HG03175 (cell line): Measurements from ENCODE around the gene FUT8.
"Not testable (repeated sequence)": the region's sequence is repeated elsewhere in the genome, so short reads cannot be mapped to it uniquely, and the experiment has no call there.

Source experiments
- ATAC-seq: cut with Tn5 transposase; IDR thresholded peaks from one replicate; pipeline ENCODE4 v1.9.1; 2021; ENCODE audit warnings: mild to moderate bottlenecking, moderate library complexity; ENCODE audit not compliant: unreplicated experiment

Gene FUT8

DNA sequence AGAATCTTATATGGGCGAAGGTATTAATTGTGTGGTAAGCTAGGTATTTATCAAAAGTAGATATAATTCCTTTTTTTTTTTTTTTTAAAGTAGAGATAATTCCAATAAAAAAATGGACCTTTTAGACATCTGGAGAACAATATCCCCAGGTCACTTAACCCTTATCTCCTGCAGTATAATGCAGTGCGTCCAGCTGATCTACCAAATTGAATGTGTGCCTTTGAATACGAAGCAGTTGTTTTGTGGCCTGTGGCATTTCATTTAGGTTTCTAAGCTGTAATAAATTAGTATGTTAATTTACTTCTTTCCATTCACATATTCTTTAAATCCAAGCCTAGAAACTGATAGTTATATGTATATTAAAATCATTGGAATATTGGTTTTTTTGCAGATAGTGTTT is 3.1 kb downstream of the FUT8 start:
- ATAC-seq: no peak

DNA sequence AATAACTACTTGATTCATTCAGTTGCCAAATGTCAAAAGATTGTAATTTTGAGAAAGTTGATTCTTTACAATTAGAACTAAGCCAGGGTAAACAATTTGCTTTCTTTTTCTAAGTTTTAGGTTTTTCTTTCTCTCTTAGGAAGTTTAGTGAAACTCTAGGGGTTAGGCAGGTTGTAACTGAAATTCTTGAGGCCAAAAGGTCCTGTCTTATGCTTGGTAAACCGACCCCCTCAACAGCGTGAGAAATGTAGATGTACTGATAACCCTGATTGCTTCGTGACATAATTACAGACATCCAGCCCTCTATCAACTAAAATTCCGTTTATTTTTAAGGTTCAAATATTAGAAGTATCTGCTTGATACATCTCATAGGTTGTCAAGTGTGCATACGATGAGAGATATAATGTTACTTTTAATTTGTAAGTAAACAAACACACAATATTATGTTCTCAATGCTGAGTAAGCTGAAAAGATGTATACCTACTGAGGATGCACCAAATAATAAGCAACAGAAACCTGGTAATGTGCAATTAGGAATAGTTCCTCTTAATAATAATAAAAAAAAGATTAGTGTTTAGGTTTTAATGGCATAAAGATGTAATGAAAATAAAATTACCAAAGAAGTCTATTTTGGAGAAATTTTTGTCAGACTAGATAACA is 7.2 kb downstream of the FUT8 start:
- no peak for ATAC-seq

- no peak for ATAC-seq
Measured at GRCh38 chr14:65421201-65421981, 8.9 kb downstream of the FUT8 start.

GRCh38 chr14:65422088-65422834 is 9.7 kb downstream of the FUT8 start:
- ATAC-seq: no peak

- ATAC-seq: no peak
Measured at GRCh38 chr14:65423982-65424381, 11.5 kb downstream of the FUT8 start.

GRCh38 chr14:65424531-65424930 is 12.0 kb downstream of the FUT8 start:
- no peak for ATAC-seq

DNA sequence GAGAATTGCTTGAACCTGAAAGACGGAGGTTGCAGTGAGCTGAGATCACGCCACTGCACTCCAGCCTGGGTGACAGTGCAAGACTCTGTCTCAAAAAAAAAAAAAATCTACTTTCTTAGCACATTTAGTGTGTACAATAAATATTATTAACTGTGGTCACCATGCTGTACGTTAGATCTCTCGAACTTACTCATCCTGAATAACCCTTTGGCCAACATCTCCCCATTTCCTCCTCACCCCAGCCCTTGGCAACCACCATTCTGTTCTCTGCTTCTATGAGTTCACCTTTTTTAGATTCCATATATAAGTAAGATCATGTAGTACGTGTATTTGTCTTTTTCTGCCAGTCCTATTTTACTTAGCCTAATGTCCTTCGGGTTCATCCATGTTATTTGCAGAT is 13.4 kb downstream of the FUT8 start:
- ATAC-seq: peak; percentile 50

- ATAC-seq: not testable (repeated sequence)
Measured at GRCh38 chr14:65426902-65427301, 14.4 kb downstream of the FUT8 start.

GRCh38 chr14:65428691-65429090 is 16.2 kb downstream of the FUT8 start:
- ATAC-seq: no peak

GRCh38 chr14:65429757-65430156 is 17.2 kb downstream of the FUT8 start:
- no peak for ATAC-seq

DNA sequence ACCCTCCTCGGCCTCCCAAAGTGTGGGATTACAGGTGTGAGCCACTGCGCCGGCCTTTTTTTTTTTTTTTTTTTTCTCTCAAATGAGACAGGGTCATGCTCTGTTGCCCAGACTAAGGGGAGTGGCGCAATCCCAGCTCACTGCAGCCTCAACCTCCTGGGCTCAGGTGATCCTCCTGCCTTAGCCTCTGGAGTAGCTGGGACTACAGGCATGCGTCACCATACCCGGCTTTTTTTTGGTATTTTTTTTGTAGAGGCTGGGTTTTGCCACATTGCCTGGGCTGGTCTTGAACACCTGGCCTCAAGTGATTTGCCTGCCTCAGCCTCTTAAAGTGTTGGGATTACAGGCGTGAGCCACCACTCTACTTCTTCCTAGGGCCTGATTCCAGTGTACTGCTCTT is 18.7 kb downstream of the FUT8 start:
- no peak for ATAC-seq

GRCh38 chr14:65431951-65432350 is 19.4 kb downstream of the FUT8 start:
- ATAC-seq: no peak

- no peak for ATAC-seq
Measured at GRCh38 chr14:65432361-65432948, 19.9 kb downstream of the FUT8 start.

- ATAC-seq: no peak
Measured at GRCh38 chr14:65433157-65433556, 20.6 kb downstream of the FUT8 start.

DNA sequence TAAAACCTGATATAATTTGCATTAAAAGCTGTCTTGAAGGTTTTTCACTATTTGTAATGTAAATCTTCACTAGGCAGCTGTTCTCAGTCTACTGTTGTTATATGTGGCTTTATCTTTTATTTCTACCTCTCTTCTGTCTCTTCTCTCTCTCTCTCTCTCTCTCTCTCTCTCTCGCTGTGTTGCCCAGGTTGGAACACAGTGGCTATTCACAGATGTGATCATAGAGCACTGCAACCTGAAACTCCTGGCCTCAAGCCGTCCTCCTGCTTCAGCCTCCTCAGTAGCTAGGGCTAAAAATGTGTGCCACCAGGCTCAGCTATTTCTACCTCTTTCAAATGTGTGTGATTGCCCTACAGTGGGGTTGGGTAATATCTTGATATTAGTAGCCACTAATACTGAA is 21.1 kb downstream of the FUT8 start:
- ATAC-seq: no peak

GRCh38 chr14:65434216-65434850 is 21.8 kb downstream of the FUT8 start:
- no peak for ATAC-seq

GRCh38 chr14:65438266-65438933 is 25.9 kb downstream of the FUT8 start:
- ATAC-seq: no peak

GRCh38 chr14:65439117-65439516 is 26.6 kb downstream of the FUT8 start:
- no peak for ATAC-seq

- ATAC-seq: no peak
Measured at GRCh38 chr14:65440230-65440629, 27.7 kb downstream of the FUT8 start.

DNA sequence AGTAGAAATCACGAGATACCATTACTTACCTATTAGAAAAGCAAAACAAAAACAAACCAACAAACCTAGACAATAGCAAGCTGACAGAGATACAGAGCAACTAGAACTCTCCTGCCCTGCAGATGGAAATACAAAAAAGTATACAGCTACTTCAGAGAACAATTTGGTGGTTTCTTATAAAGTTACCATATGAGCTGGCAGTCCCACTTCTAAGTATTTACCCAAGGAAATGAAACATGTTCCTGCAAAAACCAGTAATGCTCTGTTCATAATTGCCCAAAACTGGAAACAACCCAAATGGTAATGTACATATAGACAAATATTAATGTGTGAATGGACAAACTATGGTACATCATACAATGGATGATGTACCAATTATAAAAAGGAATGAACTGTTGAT is 31.7 kb downstream of the FUT8 start:
- ATAC-seq: no peak
